HepG2 (cell line): ENCODE measurements around the gene ABHD6. TPM values are rescaled to one million over a fixed set of nuclear protein-coding genes. Genes with fewer than 3 reads are reported as not detected.

Experiments used
- HOXA7 ChIP-seq: sonication (generic); formaldehyde crosslinking; IDR thresholded peaks from 2 replicates; pipeline ENCODE4 v1.8.1; 2022; ENCODE audit warnings: mild to moderate bottlenecking, missing genetic modification reagents, moderate library complexity
- MED8 ChIP-seq: sonication (generic); formaldehyde crosslinking; IDR thresholded peaks from 2 replicates; pipeline ENCODE4 v1.8.1; 2023; ENCODE audit warnings: mild to moderate bottlenecking, missing genetic modification reagents; ENCODE audit not compliant: insufficient replicate concordance
- MTF2 ChIP-seq: sonication (generic); formaldehyde crosslinking; IDR thresholded peaks from 2 replicates; pipeline ENCODE4 v1.5.0; 2020; ENCODE audit warnings: missing genetic modification reagents, borderline replicate concordance
- NBN ChIP-seq: fragments of 450-650 bp; conservative IDR thresholded peaks from 2 replicates; pipeline ENCODE4 v1.6.1; 2017
- NCOA1 ChIP-seq: sonication (generic); formaldehyde crosslinking; IDR thresholded peaks from 2 replicates; pipeline ENCODE4 v1.9.0; 2021; ENCODE audit warnings: missing genetic modification reagents
- PBX2 ChIP-seq: IDR thresholded peaks from 2 replicates; pipeline ENCODE4 v1.6.1; 2016; ENCODE audit warnings: control low read depth
- RBAK ChIP-seq: sonication (generic); formaldehyde crosslinking; IDR thresholded peaks from 2 replicates; pipeline ENCODE4 v1.5.1; 2020; ENCODE audit warnings: mild to moderate bottlenecking, missing genetic modification reagents
- SKI ChIP-seq: fragments of 450-650 bp; IDR thresholded peaks from one replicate; pipeline ENCODE4 v1.6.1; 2018; ENCODE audit warnings: mild to moderate bottlenecking; ENCODE audit not compliant: partially characterized antibody
- SRSF4 ChIP-seq: fragments of 200-400 bp; formaldehyde crosslinking; IDR thresholded peaks from one replicate; pipeline ENCODE4 v1.6.1; 2018; ENCODE audit warnings: mild to moderate bottlenecking, low read depth, low read length, moderate library complexity; ENCODE audit not compliant: poor library complexity, severe bottlenecking
- ZNF224 ChIP-seq: sonication (generic); formaldehyde crosslinking; IDR thresholded peaks from 2 replicates; pipeline ENCODE4 v1.5.0; 2020; ENCODE audit warnings: mild to moderate bottlenecking, missing genetic modification reagents
- ZNF251 ChIP-seq: sonication (generic); formaldehyde crosslinking; IDR thresholded peaks from 2 replicates; pipeline ENCODE4 v1.9.0; 2021; ENCODE audit warnings: mild to moderate bottlenecking, missing genetic modification reagents
- ZNF253 ChIP-seq: sonication (generic); formaldehyde crosslinking; IDR thresholded peaks from 2 replicates; pipeline ENCODE4 v1.8.0; 2022; ENCODE audit warnings: mild to moderate bottlenecking, missing genetic modification reagents, borderline replicate concordance
- ZSCAN22 ChIP-seq: sonication (generic); formaldehyde crosslinking; IDR thresholded peaks from 2 replicates; pipeline ENCODE4 v1.4.0; 2020; ENCODE audit warnings: mild to moderate bottlenecking, missing genetic modification reagents
- ZSCAN9 ChIP-seq: IDR thresholded peaks from 2 replicates; pipeline ENCODE4 v1.6.1; 2016; ENCODE audit warnings: borderline replicate concordance
- polyA plus RNA-seq, 8 experiments: library from polyadenylated mRNA; depleted of rRNA in 3 of 8; stranded (reverse) in 7 of 8; unstranded in 1 of 8; fragments of >200 nt; fragmentation: Illumina TruSeq in 4 of 8; extraction: Trizol in 4 of 8; gene quantifications; 2 replicates each; pipeline versions ENCODE4 v1.2.1 to v1.2.3, GENCODE V29; 2011 to 2016; ENCODE audit warnings: low read depth in 4 of 8, missing spikeins in 1 of 8, mixed read lengths in 1 of 8; ENCODE audit not compliant: insufficient read depth in 1 of 8
- total RNA-seq, 5 experiments: library from RNA; depleted of rRNA; stranded (reverse); fragments of >200 nt; fragmentation: Illumina TruSeq; extraction: Trizol; gene quantifications; 2 replicates each; pipeline ENCODE4 v1.2.3, GENCODE V29; 2016; ENCODE audit warnings: low read depth in 1 of 5
- TF ChIP-seq, protein P1 (sequence below): IDR thresholded peaks from 2 replicates; pipeline ENCODE4 v1.6.1; 2016; ENCODE audit warnings: missing compliant biosample characterization, missing genetic modification reagents, borderline replicate concordance
- TF ChIP-seq, protein P2 (sequence below): IDR thresholded peaks from 2 replicates; pipeline ENCODE4 v1.6.1; 2018; ENCODE audit warnings: missing genetic modification reagents
- TF ChIP-seq, protein P3 (sequence below): sonication (generic); formaldehyde crosslinking; IDR thresholded peaks from 2 replicates; pipeline ENCODE4 v1.5.0; 2020; ENCODE audit warnings: missing genetic modification reagents, mild to moderate bottlenecking, borderline replicate concordance
- TF ChIP-seq, protein P4 (sequence below): sonication (generic); formaldehyde crosslinking; IDR thresholded peaks from one replicate; pipeline ENCODE4 v1.5.1; 2020; ENCODE audit warnings: mild to moderate bottlenecking, missing genetic modification reagents; ENCODE audit errors: not compliant biosample characterization

Gene ABHD6
- total and polyA plus RNA-seq, 2 of the 13 experiments (the other 11 are each of a cell fraction or from before 2014, with no cell fraction given), result 9.0 to 17.2 TPM

- TF ChIP-seq, protein P1, sequence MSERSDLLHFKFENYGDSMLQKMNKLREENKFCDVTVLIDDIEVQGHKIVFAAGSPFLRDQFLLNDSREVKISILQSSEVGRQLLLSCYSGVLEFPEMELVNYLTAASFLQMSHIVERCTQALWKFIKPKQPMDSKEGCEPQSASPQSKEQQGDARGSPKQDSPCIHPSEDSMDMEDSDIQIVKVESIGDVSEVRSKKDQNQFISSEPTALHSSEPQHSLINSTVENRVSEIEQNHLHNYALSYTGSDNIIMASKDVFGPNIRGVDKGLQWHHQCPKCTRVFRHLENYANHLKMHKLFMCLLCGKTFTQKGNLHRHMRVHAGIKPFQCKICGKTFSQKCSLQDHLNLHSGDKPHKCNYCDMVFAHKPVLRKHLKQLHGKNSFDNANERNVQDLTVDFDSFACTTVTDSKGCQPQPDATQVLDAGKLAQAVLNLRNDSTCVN (CRISPR knock-in tag), result no peak
- TF ChIP-seq, protein P2, sequence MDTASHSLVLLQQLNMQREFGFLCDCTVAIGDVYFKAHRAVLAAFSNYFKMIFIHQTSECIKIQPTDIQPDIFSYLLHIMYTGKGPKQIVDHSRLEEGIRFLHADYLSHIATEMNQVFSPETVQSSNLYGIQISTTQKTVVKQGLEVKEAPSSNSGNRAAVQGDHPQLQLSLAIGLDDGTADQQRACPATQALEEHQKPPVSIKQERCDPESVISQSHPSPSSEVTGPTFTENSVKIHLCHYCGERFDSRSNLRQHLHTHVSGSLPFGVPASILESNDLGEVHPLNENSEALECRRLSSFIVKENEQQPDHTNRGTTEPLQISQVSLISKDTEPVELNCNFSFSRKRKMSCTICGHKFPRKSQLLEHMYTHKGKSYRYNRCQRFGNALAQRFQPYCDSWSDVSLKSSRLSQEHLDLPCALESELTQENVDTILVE (CRISPR knock-in tag), result no peak
- TF ChIP-seq RBAK, result no peak
- no peak for TF ChIP-seq NBN
- TF ChIP-seq NCOA1 (CRISPR knock-in tag), result no peak
- TF ChIP-seq, protein P3, sequence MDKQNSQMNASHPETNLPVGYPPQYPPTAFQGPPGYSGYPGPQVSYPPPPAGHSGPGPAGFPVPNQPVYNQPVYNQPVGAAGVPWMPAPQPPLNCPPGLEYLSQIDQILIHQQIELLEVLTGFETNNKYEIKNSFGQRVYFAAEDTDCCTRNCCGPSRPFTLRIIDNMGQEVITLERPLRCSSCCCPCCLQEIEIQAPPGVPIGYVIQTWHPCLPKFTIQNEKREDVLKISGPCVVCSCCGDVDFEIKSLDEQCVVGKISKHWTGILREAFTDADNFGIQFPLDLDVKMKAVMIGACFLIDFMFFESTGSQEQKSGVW (CRISPR knock-in tag), result no peak
- no peak for TF ChIP-seq PBX2 (CRISPR knock-in tag)
- no peak for TF ChIP-seq SRSF4
- TF ChIP-seq, protein P4, sequence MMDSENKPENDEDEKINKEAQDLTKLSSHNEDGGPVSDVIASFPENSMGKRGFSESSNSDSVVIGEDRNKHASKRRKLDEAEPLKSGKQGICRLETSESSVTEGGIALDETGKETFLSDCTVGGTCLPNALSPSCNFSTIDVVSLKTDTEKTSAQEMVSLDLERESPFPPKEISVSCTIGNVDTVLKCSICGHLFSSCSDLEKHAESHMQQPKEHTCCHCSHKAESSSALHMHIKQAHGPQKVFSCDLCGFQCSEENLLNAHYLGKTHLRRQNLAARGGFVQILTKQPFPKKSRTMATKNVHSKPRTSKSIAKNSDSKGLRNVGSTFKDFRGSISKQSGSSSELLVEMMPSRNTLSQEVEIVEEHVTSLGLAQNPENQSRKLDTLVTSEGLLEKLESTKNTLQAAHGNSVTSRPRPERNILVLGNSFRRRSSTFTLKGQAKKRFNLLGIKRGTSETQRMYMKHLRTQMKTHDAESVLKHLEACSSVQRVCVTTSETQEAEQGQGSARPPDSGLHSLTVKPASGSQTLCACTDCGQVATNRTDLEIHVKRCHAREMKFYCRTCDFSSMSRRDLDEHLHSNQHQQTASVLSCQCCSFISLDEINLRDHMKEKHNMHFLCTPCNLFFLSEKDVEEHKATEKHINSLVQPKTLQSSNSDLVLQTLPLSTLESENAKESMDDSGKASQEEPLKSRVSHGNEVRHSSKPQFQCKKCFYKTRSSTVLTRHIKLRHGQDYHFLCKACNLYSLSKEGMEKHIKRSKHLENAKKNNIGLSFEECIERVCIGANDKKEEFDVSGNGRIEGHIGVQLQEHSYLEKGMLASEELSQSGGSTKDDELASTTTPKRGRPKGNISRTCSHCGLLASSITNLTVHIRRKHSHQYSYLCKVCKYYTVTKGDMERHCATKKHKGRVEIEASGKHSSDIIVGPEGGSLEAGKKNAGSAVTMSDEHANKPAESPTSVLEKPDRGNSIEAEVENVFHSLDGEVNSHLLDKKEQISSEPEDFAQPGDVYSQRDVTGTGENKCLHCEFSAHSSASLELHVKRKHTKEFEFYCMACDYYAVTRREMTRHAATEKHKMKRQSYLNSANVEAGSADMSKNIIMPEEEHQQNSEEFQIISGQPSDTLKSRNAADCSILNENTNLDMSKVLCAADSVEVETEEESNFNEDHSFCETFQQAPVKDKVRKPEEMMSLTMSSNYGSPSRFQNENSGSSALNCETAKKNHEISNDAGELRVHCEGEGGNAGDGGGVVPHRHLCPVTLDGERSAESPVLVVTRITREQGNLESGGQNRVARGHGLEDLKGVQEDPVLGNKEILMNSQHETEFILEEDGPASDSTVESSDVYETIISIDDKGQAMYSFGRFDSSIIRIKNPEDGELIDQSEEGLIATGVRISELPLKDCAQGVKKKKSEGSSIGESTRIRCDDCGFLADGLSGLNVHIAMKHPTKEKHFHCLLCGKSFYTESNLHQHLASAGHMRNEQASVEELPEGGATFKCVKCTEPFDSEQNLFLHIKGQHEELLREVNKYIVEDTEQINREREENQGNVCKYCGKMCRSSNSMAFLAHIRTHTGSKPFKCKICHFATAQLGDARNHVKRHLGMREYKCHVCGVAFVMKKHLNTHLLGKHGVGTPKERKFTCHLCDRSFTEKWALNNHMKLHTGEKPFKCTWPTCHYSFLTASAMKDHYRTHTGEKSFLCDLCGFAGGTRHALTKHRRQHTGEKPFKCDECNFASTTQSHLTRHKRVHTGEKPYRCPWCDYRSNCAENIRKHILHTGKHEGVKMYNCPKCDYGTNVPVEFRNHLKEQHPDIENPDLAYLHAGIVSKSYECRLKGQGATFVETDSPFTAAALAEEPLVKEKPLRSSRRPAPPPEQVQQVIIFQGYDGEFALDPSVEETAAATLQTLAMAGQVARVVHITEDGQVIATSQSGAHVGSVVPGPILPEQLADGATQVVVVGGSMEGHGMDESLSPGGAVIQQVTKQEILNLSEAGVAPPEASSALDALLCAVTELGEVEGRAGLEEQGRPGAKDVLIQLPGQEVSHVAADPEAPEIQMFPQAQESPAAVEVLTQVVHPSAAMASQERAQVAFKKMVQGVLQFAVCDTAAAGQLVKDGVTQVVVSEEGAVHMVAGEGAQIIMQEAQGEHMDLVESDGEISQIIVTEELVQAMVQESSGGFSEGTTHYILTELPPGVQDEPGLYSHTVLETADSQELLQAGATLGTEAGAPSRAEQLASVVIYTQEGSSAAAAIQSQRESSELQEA, result no peak
- TF ChIP-seq ZNF253, result no peak
- no peak for TF ChIP-seq MTF2 (CRISPR knock-in tag)
- TF ChIP-seq ZNF251 (CRISPR knock-in tag), result no peak
- no peak for TF ChIP-seq ZNF224 (CRISPR knock-in tag)
- TF ChIP-seq ZSCAN9 (CRISPR knock-in tag), result no peak
- TF ChIP-seq SKI, result no peak
- TF ChIP-seq ZSCAN22, result no peak
- TF ChIP-seq HOXA7, result no peak
- no peak for TF ChIP-seq MED8 (CRISPR knock-in tag)
Observed at GRCh38 chr3:58205981-58206380, 31.6 kb upstream of the ABHD6 start (continued).
